Cardiac septum (tissue), 1 donor: ENCODE data around the gene HES6. TPM values are rescaled to one million over a fixed set of nuclear protein-coding genes. Genes with fewer than 3 reads are reported as not detected.
"Not testable (repeated sequence)": the region's sequence is repeated elsewhere in the genome, so short reads cannot be mapped to it uniquely, and the experiment has no call there.

Experiments
- DNase-seq: peaks from one replicate; pipeline ENCODE4 v3.0.0-alpha.2; 2020; ENCODE audit warnings: low spot score
- intact Hi-C: fragments of 100-400 bp; cut with DNase I; formaldehyde crosslinking; loops from one replicate; pipeline ENCODE4 v1.14.0; 2022
- total RNA-seq: library from RNA; stranded (reverse); fragmentation: NEBNext Ultra II Directional; extraction: Animal tissue kit (Norgen Biotek cat#: 25700); gene quantifications from one replicate; pipeline ENCODE4 v1.2.1, GENCODE V29; 2021
- donor health status: DM: no; HTN: no; CAD: no.

The HES6 gene
- total RNA-seq, 1 donor from 2014 or later, result 2.7 TPM

- no peak for DNase-seq
- intact Hi-C loops, result no loop called here
Measured at GRCh38 chr2:238277695-238278094, 37.9 kb upstream of the HES6 start.

GRCh38 chr2:238274152-238274865 lies 34.5 kb upstream of the HES6 start:
- intact Hi-C loops, result no loop called here
- DNase-seq, result no peak

- DNase-seq, intact Hi-C loops: not testable (repeated sequence)
Measured at GRCh38 chr2:238273433-238273832, 33.6 kb upstream of the HES6 start.

GRCh38 chr2:238272156-238272555 lies 32.3 kb upstream of the HES6 start:
- intact Hi-C loops, result no loop called here
- no peak for DNase-seq

- intact Hi-C loops, DNase-seq: not testable (repeated sequence)
Measured at GRCh38 chr2:238271686-238272085, 31.8 kb upstream of the HES6 start.

GRCh38 chr2:238271061-238271554 lies 31.3 kb upstream of the HES6 start:
- DNase-seq, result no peak
- intact Hi-C loops, result no loop called here

GRCh38 chr2:238270606-238271005 lies 30.8 kb upstream of the HES6 start:
- no peak for DNase-seq
- intact Hi-C loops, result no loop called here

GRCh38 chr2:238269741-238270140 lies 29.9 kb upstream of the HES6 start:
- DNase-seq, result no peak
- intact Hi-C loops, result no loop called here

- intact Hi-C loops, result no loop called here
Measured at GRCh38 chr2:238267884-238268680, 28.2 kb upstream of the HES6 start.

GRCh38 chr2:238267341-238267710 lies 27.5 kb upstream of the HES6 start:
- intact Hi-C loops, result no loop called here
- no peak for DNase-seq

More at GRCh38 chr2:238267884-238268680, 28.2 kb upstream of the HES6 start:
- DNase-seq, result no peak

GRCh38 chr2:238265605-238266004 lies 25.8 kb upstream of the HES6 start:
- DNase-seq, result no peak
- intact Hi-C loops, result no loop called here

GRCh38 chr2:238264072-238264460 lies 24.2 kb upstream of the HES6 start:
- intact Hi-C loops, result loop anchor here (5.0 kb wide), 3 partner anchors 102 to 407 kb away; partner anchors contain the start of gene RAMP1
- DNase-seq, result no peak

- intact Hi-C loops, result loop anchor here (5.0 kb wide), 3 partner anchors 101 to 406 kb away; partner anchors contain the start of gene RAMP1
- peak; percentile 95 for DNase-seq
Measured at GRCh38 chr2:238263204-238264071, 23.6 kb upstream of the HES6 start.

GRCh38 chr2:238262496-238263122 lies 22.8 kb upstream of the HES6 start:
- no peak for DNase-seq
- intact Hi-C loops, result loop anchor here (5.0 kb wide), 3 partner anchors 100 to 405 kb away; partner anchors contain the start of gene RAMP1

- DNase-seq, result no peak
- intact Hi-C loops, result loop anchor here (5.0 kb wide), 3 partner anchors 100 to 405 kb away; partner anchors contain the start of gene RAMP1
Measured at GRCh38 chr2:238261718-238262375, 22.0 kb upstream of the HES6 start.

- no peak for DNase-seq
- intact Hi-C loops, result loop anchor here (5.0 kb wide), 3 partner anchors 99 to 404 kb away; partner anchors contain the start of gene RAMP1
Measured at GRCh38 chr2:238260883-238261282, 21.0 kb upstream of the HES6 start.

- intact Hi-C loops, result loop anchor here (5.0 kb wide), 3 partner anchors 97 to 402 kb away; partner anchors contain the start of gene RAMP1
- DNase-seq, result no peak
Measured at GRCh38 chr2:238259061-238260020, 19.5 kb upstream of the HES6 start.
